Muscle of back (tissue), 11 donors: ENCODE data around the gene NVL. TPM values are rescaled to one million over a fixed set of nuclear protein-coding genes. Genes with fewer than 3 reads are reported as not detected.

Experiments used
- DNase-seq, 3 donors: peaks; one replicate each; pipeline versions ENCODE4 v3.0.0 to v3.0.0-alpha.2; 2013
- polyA plus RNA-seq, 10 donors: library from polyadenylated mRNA; unstranded; fragments of 120-200 nt; gene quantifications; one replicate each; pipeline ENCODE4 v1.2.1, GENCODE V29; 2013; ENCODE audit not compliant: insufficient read length in 10 of 10

NVL gene
- polyA plus RNA-seq, 10 donors: 13.7 to 31.1 (median 22.4) TPM

- no peak for DNase-seq
Measured at GRCh38 chr1:224287714-224288113, 42.3 kb downstream of the NVL start.

DNA sequence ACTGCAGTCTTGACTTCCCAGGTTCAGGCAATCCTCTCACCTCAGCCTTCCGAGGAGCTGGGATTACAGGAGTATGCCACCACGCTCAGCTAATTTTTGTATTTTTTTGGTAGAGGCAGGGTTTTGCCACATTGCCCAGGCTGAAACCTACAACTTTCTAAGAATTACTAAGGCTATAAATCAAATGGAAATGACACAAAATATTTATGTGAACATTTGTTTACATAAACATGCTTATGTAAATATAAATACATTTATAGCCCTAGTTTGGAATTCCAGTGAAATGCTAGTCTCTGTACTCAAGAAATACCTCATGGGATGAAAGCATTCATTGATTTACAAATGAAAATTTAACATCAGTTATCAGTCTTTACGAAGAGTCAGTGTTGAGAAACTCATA, 47.8 kb downstream of the NVL start:
- no peak for DNase-seq

DNA sequence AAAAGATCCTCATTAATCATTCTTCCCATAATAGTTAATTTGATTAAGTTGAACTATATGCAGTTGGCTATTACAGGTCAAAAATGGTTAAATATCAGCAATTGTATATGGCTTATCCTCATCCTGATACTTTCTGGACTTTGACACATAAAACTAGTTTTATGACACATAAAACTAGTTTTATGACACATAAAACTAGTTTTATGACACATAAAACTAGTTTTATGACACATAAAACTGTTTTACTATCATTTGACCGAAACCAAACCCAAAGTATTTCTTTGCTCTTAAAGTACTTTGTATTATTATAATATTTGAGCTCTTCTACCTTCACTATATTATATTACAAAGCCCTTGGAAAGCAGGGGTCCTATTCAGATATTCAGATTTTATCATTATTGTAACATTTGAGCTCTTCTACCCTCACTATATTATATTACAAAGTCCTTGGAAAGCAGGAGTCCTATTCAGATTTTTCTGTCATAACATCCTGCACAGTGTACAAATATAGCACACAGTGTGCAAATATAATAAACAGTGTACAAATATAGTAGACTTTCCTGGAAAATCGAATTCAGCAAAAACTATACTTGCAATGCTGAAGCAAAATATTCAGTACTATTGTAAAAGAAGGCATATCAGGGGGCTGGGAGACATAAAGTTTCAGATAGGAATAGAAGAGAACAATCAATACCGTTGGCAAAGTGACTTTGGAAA, 53.0 kb downstream of the NVL start:
- DNase-seq: no peak

DNA sequence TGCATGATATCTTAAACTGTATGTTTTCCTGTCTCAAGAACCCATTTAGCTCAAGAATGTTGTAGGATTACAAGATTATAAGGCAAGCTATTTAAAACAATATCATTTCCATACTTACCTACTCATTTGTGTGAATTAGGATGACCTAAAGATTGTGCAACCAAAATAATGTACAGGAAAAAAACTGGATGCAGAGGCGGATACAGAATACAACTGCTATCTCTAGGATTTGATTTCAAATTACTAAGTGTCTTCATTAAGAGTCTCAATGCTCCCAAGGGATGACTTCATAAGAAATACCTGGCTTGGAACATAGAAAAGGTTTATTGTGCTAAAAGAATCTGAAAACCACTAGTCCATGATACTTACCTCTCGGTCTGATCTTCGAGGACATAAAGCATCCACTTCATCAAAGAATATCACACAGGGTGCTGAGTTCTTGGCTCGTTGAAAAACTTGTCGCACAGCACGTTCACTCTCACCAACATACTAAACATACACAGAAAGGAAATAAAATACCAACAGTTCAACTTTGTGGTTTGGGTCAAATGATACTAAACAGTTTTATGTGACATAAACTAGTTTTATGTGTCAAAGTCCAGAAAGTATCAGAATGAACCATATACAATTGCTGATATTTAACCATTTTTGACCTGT, 54.9 kb downstream of the NVL start:
- no peak for DNase-seq

- DNase-seq: peak in 1 of 3 donors; percentile 2
Measured at GRCh38 chr1:224273641-224274040, 56.3 kb downstream of the NVL start.

GRCh38 chr1:224271106-224271505, 58.9 kb downstream of the NVL start:
- no peak for DNase-seq

DNA sequence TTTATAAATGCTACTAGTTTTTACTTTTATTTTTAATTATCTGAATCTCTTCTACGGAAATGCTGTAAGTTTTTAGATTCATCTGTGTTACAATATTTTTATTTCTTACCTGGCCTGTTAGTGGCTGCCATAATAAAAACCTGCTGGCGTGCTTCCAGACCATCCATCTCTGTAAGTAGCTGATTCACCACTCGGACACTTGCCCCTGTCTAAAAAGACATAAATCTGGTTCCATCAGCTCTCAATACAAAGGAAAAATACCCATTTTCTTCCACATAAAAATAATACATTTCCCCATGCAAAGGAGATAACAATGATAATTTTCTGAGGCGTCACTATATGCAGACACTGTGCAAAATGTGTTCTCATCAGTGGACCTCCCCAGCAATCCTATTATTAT, 62.0 kb downstream of the NVL start:
- DNase-seq: no peak

DNA sequence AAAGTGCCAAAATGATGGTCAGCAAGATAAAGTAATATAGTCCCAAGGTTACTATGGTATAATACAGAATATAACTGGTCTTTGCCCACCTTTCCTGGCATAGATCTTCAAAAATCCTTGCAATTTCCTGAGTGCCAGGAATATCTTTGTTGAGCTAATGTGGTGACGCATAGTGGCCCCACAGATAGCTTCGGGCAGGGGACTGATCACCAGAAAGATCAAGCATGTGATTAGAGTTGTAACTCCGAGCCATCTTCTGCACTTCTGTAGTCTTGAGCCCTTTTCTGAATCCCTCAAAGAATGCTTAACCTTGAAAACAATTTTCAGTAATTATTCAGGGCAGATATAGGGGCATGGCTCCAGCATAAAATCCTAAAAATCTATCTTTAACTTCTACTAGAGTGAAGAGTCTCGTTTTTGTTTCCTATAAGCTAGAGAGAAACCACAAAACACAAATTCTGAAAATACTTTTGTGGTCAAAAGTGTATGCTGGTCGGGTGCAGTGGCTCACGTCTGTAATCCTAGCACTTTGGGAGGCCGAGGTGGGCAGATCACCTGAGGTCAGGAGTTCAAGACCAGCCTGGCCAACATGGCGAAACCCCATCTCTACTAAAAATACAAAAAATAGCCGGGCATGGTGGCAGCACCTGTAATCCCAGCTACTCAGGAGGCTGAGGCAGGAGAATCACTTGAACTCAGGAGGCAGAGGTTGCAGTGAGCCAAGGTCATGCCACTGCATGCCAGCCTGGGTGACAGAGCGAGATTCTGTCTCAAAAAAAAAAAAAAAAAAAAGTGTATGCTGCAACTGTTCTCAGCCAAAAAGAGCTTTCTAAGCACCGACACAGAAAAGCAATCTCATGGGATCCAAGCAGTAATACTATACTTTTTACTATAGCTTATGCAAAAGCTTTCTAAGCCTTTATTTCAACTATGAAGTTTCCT, 62.8 kb downstream of the NVL start:
- no peak for DNase-seq

GRCh38 chr1:224266105-224266914, 63.7 kb downstream of the NVL start:
- DNase-seq: no peak

DNA sequence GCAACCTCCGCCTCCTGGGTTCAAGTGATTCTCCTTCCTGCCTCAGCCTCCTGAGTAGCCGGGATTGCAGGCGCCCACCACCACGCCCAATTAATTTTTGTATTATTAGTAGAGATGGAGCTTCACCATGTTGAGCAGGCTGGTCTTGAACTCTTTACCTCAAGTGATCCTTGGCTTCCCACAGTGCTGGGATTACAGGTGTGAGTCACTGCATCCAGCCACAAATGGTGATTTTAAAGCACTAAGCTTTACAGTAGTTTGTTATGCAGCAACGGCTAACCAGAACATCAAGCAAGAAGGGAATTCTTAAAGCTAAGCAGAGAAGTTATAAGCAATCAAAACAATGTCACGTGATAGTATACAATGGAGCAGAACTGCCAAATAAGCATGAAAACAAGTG, 65.7 kb downstream of the NVL start:
- DNase-seq: no peak

DNA sequence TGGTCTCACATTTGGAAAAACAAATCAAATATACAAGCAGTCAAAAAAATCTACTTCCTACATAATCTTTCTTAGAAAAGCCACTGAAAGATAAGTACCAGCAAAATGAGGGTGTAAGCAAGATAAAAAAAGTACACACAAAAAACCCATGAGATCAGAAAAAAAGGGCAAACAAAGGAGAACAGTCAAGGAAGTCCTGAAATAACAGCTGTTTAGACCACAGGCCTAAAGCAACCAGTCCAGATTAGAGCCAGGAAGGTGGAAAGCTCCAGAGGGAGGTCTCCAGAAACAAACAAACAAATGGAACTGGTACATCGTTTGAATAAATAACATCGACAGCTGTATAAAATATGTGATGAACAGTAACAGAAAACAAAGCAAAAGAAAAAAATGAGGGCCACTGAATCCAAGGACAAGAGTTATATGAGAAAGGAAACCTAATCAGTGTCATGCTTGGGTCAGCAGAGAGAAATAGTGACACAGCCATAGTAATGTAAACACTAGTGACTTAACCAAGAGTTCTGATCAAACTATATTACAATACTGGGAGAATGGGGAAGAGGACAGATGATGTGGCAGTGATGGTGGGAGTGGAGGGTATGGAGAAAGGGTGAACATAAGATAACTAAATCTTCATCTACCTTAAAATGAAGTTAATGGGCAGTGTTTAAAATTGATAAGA, 67.5 kb downstream of the NVL start:
- no peak for DNase-seq

GRCh38 chr1:224259986-224260385, 70.0 kb downstream of the NVL start:
- DNase-seq: no peak

DNA sequence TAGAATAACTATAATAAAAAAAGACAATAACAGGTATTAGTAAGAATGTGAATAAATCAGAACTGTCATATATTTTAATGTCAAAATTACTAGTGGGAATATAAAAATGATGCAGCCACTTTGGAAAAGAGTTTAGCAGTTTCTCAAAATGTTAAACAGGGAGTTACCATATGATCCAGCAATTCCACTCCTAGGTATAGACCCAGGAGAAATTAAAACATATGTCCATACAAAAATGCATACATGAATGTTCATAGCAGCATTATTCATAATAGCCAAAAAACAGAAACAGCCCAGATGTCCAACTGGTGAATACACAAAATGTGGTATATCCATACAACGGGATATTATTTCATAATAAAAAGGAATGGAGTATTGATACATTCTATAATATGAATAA, 71.6 kb downstream of the NVL start:
- DNase-seq: no peak

GRCh38 chr1:224256640-224257039, 73.3 kb downstream of the NVL start:
- no peak for DNase-seq

DNA sequence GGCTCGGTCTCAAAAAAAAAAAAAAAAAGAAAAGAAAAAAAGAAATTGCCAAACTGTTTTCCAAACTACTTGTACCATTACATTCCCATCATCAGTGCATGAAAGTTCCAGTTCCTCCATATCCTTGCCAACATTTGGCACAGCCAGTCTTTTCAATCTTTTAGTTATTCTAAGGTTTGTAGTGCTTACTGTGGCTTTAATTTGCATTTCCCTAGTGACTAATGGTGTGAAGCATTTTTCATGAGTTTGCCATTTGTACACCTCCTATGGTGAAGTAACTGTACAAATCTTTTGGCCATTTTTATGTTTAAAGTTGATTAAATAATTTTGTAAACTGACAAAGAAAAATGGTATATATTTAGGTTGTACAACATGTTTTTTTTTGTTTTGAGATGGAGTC, 76.3 kb downstream of the NVL start:
- no peak for DNase-seq

DNA sequence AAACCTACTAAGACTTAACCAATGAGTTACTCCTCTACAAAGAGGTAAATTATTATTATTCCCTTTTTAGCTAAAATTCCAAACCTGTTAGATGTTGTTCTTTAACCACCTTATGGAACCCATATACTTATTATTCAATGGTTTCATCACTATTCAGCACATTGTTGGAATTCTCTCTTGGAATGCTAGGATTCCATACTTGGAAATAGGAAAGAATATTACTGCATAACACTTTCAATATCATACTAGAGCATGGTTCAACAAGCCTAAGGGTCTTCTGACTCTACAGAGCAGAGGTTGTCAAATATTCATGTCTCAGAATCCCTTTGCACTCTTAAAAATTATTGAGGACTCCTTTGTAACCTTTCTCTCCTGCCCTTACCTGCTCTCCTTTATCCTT, 77.5 kb downstream of the NVL start:
- no peak for DNase-seq

DNA sequence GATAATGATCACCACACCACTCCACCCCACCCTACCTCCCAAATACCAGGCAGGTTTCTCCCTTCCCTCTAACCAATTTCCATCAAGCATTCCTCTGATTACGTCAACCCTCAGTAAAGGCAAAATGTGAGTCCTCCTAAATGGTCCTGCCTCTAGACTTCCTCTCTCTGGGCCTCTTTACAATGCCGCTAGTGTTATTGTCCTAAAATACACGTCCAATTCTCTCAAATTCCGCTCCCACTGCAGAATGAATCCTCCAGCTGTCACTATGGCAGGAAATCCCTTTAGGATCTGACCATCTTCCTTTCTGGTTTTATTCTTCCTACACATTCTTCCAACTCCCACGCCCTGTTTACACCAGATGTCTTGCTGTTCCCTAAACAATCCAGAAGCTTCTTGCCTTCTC, 78.2 kb downstream of the NVL start:
- peak in 1 of 3 donors; percentile 22 for DNase-seq

DNA sequence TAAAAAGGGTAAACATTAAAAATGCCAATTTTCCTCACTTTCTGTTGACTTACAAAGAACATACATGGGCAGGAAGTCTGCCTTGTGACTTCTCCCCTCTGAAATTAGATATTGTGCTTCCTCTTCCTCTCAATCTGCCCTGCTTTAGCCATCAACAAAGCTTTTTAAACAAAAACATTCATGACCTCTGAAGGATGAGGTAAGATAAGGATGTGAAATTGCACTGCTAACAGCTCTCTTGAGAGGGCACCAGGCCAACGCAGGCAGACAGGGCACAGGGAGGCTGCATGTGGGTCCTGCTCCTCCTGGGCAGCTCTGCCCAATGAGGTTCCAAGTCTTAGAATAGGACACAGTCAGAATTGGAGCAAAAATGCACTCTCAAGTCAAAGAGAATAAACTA, 84.8 kb downstream of the NVL start:
- DNase-seq: peak; percentile 11 to 67 (median 37)

GRCh38 chr1:224238756-224239155, 91.2 kb downstream of the NVL start:
- no peak for DNase-seq

GRCh38 chr1:224238212-224238611, 91.8 kb downstream of the NVL start:
- DNase-seq: no peak
